ENCODE measurements around the gene UHRF2. TPM values are rescaled to one million over a fixed set of nuclear protein-coding genes. Genes with fewer than 3 reads are reported as not detected.

Gene UHRF2
- total and polyA plus RNA-seq, 2 donors from 2014 or later = 14.2 to 45.1 TPM

- Histone ChIP-seq H3K36me3 (ENCODE audit: control insufficient read depth in 2 of 3, insufficient read depth in 3 of 3, low read length in 3 of 3) (no peaks in the 10 kb centered on the region), H3K27ac (ENCODE audit: low read depth in 2 of 2, low read length in 2 of 2) (no peak overlapping the region), H3K27me3 (ENCODE audit: control insufficient read depth, insufficient read depth, low read length) (no peaks in the 10 kb centered on the region), H3K4me1 (ENCODE audit: control insufficient read depth in 2 of 3, insufficient read depth in 2 of 3, low read depth in 1 of 3, low read length in 3 of 3) (no peaks in the 10 kb centered on the region), H3K4me3 (ENCODE audit: low read length in 3 of 3) (no peak overlapping the region), H3K9me3 (ENCODE audit: control insufficient read depth in 2 of 3, insufficient read depth in 1 of 3, low read length in 3 of 3) (no peaks in the 10 kb centered on the region), H3K9ac (ENCODE audit: low read length in 3 of 3) (no peak overlapping the region)
- no peak for TF ChIP-seq CTCF (IDR thresholded peaks at IDR 0.05; ENCODE audit: borderline replicate concordance, extremely low read depth, insufficient read depth)
- intact Hi-C loops (cut with DNase I) = no loop called here
- DNase-seq = no peak
- no peak for FAIRE-seq
These were observed 47.3 kb downstream of the UHRF2 start for GRCh38 chr9:6460189-6460768.

- Histone ChIP-seq H3K4me3 (ENCODE audit: low read length in 3 of 3) (no peak overlapping the region), H3K4me1 (ENCODE audit: control insufficient read depth in 2 of 3, insufficient read depth in 2 of 3, low read depth in 1 of 3, low read length in 3 of 3) (no peaks in the 10 kb centered on the region), H3K27ac (ENCODE audit: low read depth in 2 of 2, low read length in 2 of 2) (no peak overlapping the region), H3K9ac (ENCODE audit: low read length in 3 of 3) (no peak overlapping the region), H3K9me3 (ENCODE audit: control insufficient read depth in 2 of 3, insufficient read depth in 1 of 3, low read length in 3 of 3) (no peaks in the 10 kb centered on the region), H3K36me3 (ENCODE audit: control insufficient read depth in 2 of 3, insufficient read depth in 3 of 3, low read length in 3 of 3) (no peaks in the 10 kb centered on the region), H3K27me3 (ENCODE audit: control insufficient read depth, insufficient read depth, low read length) (no peaks in the 10 kb centered on the region)
- no peak for TF ChIP-seq CTCF (IDR thresholded peaks at IDR 0.05; ENCODE audit: borderline replicate concordance, extremely low read depth, insufficient read depth)
- DNase-seq (no peak), FAIRE-seq (no peak)
- intact Hi-C loops (cut with DNase I) = no loop called here
These were observed 48.6 kb downstream of the UHRF2 start for GRCh38 chr9:6461619-6462018.

- H3K9ac ChIP-seq (ENCODE audit: low read length in 3 of 3) = no peak overlapping the region
- TF ChIP-seq CTCF (IDR thresholded peaks at IDR 0.05; ENCODE audit: borderline replicate concordance, extremely low read depth, insufficient read depth) = no peak
- no peak overlapping the region for H3K27ac ChIP-seq (ENCODE audit: low read depth in 2 of 2, low read length in 2 of 2)
- intact Hi-C loops (cut with DNase I) = no loop called here
- no peaks in the 10 kb centered on the region for H3K4me1 ChIP-seq (ENCODE audit: control insufficient read depth in 2 of 3, insufficient read depth in 2 of 3, low read depth in 1 of 3, low read length in 3 of 3)
- H3K27me3 ChIP-seq (ENCODE audit: control insufficient read depth, insufficient read depth, low read length) = no peaks in the 10 kb centered on the region
- DNase-seq = no peak
- H3K36me3 ChIP-seq (ENCODE audit: control insufficient read depth in 2 of 3, insufficient read depth in 3 of 3, low read length in 3 of 3) = no peaks in the 10 kb centered on the region
- no peaks in the 10 kb centered on the region for H3K9me3 ChIP-seq (ENCODE audit: control insufficient read depth in 2 of 3, insufficient read depth in 1 of 3, low read length in 3 of 3)
- H3K4me3 ChIP-seq (ENCODE audit: low read length in 3 of 3) = no peak overlapping the region
- no peak for FAIRE-seq
These were observed 54.1 kb downstream of the UHRF2 start for GRCh38 chr9:6467006-6467625.

Data from kidney (tissue), 14 donors.